Keratinocyte (primary cell): Measurements from ENCODE around the gene TOE1.
"Not testable (repeated sequence)": the region's sequence is repeated elsewhere in the genome, so short reads cannot be mapped to it uniquely, and the experiment has no call there.

Experiments used
- EZH2 ChIP-seq: IDR thresholded peaks from one replicate; pipeline ENCODE4 v1.6.1; 2012; ENCODE audit warnings: inconsistent platforms, mild to moderate bottlenecking, low read length, moderate library complexity
- TF ChIP-seq, protein P1 (sequence below), 3 experiments: IDR thresholded peaks in 1 of 3; conservative IDR thresholded peaks in 1 of 3; optimal IDR thresholded peaks in 1 of 3; 2 replicates in 2 of 3; 3 replicates in 1 of 3; pipeline versions ENCODE3 to v1.5.1; 2011; ENCODE audit warnings: low read length in 3 of 3, mild to moderate bottlenecking in 3 of 3, moderate library complexity in 2 of 3, control low read depth in 1 of 3, inconsistent platforms in 1 of 3; ENCODE audit not compliant: insufficient read depth in 2 of 3; ENCODE audit errors: extremely low read depth in 1 of 3

DNA sequence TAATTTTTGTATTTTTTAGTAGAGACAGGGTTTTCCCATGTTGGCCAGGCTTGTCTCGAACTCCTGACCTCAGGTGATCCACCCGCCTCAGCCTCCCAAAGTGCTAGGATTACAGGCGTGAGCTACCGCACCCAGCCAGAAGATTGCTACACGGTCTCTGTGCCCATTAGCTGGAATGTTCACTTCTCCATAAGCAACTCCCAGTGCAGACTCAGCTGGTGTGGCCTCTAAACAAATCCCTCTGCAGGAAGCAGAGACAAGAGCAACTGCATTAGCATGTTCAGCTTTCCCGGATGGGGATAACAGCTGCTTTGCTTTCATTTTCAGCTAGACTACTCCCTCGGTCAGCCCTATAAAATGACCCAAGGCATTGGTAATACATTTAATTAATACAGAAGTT lies 21.0 kb downstream of the TOE1 start:
- TF ChIP-seq, protein P1, sequence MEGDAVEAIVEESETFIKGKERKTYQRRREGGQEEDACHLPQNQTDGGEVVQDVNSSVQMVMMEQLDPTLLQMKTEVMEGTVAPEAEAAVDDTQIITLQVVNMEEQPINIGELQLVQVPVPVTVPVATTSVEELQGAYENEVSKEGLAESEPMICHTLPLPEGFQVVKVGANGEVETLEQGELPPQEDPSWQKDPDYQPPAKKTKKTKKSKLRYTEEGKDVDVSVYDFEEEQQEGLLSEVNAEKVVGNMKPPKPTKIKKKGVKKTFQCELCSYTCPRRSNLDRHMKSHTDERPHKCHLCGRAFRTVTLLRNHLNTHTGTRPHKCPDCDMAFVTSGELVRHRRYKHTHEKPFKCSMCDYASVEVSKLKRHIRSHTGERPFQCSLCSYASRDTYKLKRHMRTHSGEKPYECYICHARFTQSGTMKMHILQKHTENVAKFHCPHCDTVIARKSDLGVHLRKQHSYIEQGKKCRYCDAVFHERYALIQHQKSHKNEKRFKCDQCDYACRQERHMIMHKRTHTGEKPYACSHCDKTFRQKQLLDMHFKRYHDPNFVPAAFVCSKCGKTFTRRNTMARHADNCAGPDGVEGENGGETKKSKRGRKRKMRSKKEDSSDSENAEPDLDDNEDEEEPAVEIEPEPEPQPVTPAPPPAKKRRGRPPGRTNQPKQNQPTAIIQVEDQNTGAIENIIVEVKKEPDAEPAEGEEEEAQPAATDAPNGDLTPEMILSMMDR (optimal IDR thresholded peaks at IDR 0.05 in 1 of 3, IDR thresholded peaks at IDR 0.05 in 1 of 3, conservative IDR thresholded peaks at IDR 0.05 in 1 of 3; ENCODE audit: extremely low read depth in 1 of 3, insufficient read depth in 2 of 3, low read length in 3 of 3) = peak in 1 of 3 experiments; percentile 11
- not testable (repeated sequence) for TF ChIP-seq EZH2
